ENCODE data around the gene COL24A1.
"Not testable (repeated sequence)": the region's sequence is repeated elsewhere in the genome, so short reads cannot be mapped to it uniquely, and the experiment has no call there.

The COL24A1 gene

GRCh38 chr1:86152887-86153286, 3.7 kb downstream of the COL24A1 start:
- no peak for DNase-seq

DNA sequence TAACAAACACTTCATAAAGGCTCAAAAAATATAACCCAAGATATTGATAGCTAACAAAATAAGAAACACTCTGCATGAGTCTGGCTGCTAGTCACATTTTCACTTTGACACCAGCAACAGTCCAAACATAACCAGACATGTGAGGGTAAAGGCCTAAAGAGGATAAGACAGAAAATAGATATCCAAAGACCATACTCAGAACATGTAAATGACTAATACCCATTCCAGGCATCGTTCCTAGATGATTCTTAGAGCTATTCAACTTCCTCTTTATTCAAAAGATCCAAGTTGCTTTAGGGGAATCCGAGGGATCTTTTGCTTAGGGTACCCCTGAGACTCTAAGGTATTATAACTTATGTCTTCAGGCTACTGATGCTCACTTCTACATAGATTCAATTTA, 5.1 kb downstream of the COL24A1 start:
- DNase-seq: no peak

DNA sequence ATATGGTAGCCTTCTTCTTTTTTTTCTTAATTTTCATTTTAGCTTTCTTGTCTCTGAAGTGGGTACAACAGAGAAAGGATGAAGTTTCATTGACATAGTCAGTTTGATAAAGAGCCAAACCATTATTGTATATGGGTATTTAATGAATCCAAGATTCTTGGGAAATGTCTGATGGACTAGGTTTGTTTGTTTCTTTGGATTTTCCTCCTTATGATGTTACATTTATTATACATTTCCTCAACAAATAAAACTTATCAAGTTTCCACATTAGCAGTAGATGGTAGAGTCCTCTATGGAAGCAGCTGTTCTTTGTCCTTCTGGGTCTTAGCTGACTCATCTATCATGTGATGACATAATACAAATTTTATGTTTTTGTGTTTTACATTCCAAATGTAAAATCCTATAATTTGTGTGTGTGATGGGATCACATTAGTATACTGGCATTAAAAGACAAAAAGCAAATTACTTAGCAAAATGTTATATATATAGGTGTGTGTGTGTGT, 6.0 kb downstream of the COL24A1 start:
- no peak for DNase-seq

GRCh38 chr1:86149591-86149990, 7.0 kb downstream of the COL24A1 start:
- DNase-seq: no peak

GRCh38 chr1:86147755-86148154, 8.8 kb downstream of the COL24A1 start:
- no peak for DNase-seq

DNA sequence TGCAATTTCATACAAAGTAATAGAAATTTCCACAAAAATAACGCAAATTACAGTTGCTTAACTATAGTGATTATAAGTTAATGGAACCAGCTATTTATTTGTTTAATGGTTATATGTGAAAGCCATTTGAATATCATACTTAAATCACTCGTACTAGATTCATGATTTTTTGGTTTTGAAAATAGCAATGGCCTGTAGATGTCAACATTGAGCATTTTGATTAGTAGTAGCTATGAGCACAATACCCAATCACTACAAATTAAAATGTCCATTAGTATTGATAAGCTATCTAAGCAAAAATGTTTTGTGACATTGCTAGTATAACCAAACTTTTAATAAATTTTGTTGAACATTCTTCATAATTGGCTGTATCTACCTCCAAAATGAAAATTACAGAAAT, 10.0 kb downstream of the COL24A1 start:
- DNase-seq: no peak

DNA sequence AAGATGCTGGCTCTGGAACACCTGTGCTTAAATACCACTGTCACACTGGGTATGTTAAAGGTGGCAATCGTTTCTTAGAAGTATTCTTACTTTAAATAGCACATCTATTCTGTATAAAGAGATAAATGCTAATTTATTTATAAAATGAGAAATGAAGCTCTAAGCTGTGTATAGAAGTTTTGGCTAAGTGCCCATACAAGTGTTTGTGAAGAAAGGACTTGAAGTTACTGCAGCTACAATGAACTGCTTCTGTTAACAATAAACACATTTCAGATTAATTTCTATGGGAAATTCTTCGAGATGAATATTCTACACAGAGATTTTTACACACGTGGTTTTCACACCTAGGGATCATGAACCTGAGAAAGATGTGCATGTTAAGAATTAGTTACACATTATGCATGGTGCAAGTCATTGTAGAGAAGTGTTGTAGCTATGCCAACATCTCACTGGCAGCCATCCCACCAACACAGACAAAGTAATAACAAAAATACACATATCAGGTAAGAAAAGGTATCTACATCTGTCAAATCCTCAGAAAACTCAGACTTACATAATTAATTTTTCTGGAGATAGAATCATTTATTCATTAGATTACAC, 16.2 kb downstream of the COL24A1 start:
- DNase-seq: no peak

DNA sequence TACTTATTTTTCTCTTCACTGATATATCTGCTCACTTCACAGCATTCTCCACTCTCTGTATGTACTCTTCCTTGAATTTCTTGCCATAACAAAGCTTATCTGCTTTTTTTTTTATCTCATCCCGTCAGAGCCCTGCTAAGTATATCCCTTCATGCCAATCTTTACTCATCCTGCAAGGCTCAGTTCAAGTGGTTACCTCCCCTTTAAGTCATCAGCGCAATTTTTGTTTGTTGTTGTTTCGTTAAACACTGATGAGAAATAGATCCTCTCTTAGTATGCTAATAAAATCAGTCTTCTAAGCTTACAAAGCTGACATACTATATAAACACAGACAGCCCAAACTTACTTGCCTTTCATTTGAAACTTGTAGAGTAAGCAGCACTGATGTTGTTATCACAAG, 17.8 kb downstream of the COL24A1 start:
- DNase-seq: no peak

DNA sequence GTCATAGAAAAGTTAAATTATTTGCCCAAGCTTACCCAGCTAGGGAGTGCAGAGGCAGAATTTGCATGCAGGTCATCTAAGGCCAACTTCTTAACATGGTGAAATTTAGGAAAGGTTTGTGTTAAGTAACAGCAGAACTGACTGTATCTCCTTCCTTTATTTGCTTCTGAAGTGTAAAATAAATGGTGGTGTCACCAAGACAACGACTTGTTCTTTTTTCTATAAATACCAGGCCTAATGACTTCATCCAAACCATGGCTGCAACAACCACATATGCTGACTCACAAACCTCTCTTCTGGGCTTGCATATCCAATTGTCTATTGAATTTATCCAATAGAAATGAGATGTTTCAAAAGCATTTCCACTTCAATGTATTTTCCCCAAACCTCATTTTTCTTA, 19.1 kb downstream of the COL24A1 start:
- DNase-seq: no peak

- no peak for DNase-seq
Measured at GRCh38 chr1:86119214-86119764, 37.3 kb downstream of the COL24A1 start.

- DNase-seq: no peak
Measured at GRCh38 chr1:86114816-86115400, 41.7 kb downstream of the COL24A1 start.

- DNase-seq: no peak
Measured at GRCh38 chr1:86114236-86114635, 42.3 kb downstream of the COL24A1 start.

- DNase-seq: not testable (repeated sequence)
Measured at GRCh38 chr1:86111590-86111989, 45.0 kb downstream of the COL24A1 start.

DNA sequence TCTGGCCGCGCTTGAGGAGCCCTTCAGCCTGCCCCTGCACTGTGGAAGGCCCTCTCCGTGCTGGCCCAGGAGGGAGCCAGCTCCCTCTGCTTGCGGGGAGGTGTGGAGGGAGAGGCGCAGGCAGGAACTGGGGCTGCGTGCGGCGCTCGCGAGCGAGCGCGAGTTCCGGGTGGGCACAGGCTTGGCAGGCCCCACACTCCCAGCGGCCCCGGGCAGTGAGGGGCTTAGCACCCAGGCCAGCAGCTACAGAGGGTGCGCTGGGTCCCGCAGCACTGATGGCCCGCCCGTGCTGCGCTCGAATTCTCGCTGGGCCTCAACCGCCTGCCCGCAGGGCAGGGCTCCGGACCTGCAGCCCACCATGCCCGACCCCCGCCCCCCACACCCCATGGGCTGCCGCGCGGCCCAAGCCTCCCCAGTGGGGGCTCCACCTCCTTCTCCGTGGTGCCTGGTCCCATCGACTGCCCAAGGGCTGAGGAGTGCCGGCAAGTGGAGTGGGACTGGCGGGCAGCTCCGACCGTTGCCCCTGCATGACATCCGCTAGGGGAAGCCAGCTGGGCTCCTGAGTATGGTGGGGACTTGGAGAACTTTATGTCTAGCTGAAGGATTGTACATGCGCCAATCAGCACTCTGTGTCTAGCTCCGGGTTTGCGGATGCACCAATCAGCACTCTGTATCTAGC, 46.0 kb downstream of the COL24A1 start:
- DNase-seq: no peak

GRCh38 chr1:86105533-86105866, 51.1 kb downstream of the COL24A1 start:
- no peak for DNase-seq

DNA sequence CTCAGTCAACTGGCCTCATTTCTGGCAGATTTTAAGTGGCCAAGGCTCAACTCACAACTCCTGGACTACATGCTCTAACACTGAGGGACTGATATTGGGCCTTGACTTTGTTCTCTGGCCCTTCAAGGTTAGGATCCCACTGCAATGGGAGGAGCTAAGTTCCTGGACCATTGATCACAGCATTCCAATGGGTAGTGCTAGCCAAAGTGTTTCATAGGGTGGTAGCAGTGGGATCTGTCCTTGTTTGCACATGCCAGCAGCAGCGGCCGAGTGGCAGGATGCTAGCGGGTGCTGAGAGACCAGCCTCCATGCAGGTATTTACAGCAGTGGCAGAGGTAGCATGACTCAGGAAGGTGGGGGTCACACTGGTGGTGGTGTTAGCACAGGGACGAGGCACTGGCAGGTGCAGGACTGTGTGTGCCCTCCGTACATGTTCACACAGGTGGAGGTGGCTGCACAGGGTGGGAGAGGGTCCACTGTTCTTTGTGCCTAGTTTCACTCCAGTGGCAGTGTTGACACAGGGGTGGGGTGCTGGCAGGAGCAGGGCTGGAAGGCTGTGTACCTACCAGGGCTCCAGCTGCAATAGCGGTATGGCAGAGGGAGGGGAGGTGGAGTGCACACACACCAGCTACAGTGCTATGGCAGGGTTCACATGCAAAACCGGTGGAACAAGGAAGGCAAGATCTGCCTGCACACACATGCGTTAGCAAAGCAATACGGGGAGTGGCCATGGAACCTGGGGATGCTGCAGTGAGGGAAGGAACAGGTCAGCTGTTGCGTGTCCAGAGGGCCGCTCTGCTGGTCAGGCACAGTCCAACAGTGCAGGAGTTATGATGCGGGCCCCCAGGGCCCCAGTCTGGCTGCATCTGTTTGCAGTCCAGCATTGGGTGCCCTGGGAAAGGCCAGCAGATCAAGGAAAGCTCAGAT, 51.7 kb downstream of the COL24A1 start:
- peak; percentile 65 for DNase-seq

- DNase-seq: no peak
Measured at GRCh38 chr1:86101616-86102015, 55.0 kb downstream of the COL24A1 start.

- no peak for DNase-seq
Measured at GRCh38 chr1:86100401-86100800, 56.2 kb downstream of the COL24A1 start.

- no peak for DNase-seq
Measured at GRCh38 chr1:86089765-86090164, 66.8 kb downstream of the COL24A1 start.

DNA sequence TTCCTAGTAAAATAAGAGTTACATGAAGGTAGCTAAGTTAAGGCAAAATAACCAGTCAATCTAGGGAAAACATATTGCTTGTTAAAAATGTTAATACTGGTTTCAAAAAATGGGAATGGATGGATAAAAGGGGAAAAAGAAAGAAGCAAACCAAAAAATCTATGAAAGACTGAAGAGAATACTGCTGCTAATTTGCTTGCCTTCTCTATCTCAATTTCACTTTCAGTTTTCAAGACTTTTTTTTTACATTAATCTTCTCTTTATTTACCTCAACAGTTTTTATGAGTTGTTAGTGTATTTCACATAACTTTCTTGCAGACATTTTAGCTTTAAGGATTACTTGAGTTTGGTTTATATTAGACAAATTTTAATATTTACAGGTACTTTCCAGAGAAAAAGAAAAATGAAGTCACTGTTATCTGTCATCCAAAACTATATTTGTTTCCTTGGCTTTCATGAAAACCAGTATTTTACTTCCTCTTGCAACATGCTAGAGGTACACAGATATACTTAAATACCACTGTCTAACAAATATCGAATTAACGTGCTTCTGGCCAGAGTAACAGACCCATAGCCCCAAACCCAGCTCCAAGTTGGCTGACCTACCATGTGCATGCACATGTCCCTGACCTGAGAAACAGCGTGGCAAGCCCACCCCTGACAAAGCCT, 70.7 kb downstream of the COL24A1 start:
- no peak for DNase-seq

- DNase-seq: no peak
Measured at GRCh38 chr1:86084998-86085397, 71.6 kb downstream of the COL24A1 start.

DNA sequence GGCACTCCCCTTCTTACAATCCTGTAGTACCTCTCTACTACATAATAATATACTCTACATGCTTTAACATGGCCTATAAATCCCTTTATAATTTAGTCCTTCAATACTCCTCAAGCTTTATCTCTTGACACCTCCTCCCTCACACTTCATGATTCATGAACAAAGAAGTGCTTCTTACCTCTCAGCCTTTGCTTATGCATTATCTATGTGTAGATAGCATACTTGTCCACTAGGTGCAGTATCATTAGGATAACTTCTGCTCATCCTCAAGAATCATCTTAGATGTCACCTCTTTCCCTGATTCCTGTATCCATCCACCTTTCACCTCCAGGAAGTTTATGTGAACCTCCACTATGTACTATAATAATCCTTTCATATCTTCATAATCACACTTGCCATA, 74.4 kb downstream of the COL24A1 start:
- DNase-seq: no peak

DNA sequence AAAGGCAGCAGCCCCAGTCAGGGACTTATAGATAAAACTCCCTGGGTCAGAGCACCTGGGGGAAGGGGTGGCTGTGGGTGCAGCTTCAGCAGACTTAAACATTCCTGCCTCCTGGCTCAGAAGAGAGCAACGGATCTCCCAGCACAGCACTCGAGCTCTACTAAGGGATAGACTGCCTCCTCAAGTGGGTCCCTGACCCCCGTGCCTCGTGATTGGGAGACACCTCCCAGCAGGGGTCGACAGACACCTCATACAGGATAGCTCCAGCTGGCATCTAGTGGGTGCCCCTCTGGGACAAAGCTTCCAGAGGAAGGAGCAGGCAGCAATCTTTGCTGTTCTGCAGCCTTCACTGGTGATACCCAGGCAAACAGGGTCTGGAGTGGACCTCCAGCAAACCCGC, 84.1 kb downstream of the COL24A1 start:
- not testable (repeated sequence) for DNase-seq
